Ramos (cell line): Measurements from ENCODE around the gene ZMYND8.
"Not testable (repeated sequence)": the region's sequence is repeated elsewhere in the genome, so short reads cannot be mapped to it uniquely, and the experiment has no call there.

Experiments used
- in situ Hi-C: fragments of 300-500 bp; cut with MboI; formaldehyde crosslinking; loops from one replicate; pipeline ENCODE4 v1.14.3; 2022; ENCODE audit warnings: low sequenced_read_pairs; ENCODE audit not compliant: unreplicated experiment

The ZMYND8 gene

GRCh38 chr20:47374121-47374520, 17.6 kb upstream of the ZMYND8 start:
- in situ Hi-C loops, result not testable (repeated sequence)

- in situ Hi-C loops, result no loop called here
These were observed 16.8 kb upstream of the ZMYND8 start for GRCh38 chr20:47373206-47373733.

- in situ Hi-C loops, result no loop called here
These were observed 14.6 kb upstream of the ZMYND8 start for GRCh38 chr20:47370850-47371782.

- in situ Hi-C loops, result no loop called here
These were observed 13.7 kb upstream of the ZMYND8 start for GRCh38 chr20:47370214-47370613.

GRCh38 chr20:47368301-47368700, 11.8 kb upstream of the ZMYND8 start:
- in situ Hi-C loops, result no loop called here

- in situ Hi-C loops, result not testable (repeated sequence)
These were observed 9.8 kb upstream of the ZMYND8 start for GRCh38 chr20:47366301-47366700.

- in situ Hi-C loops, result no loop called here
These were observed 8.7 kb upstream of the ZMYND8 start for GRCh38 chr20:47365023-47365764.

- in situ Hi-C loops, result no loop called here
These were observed 6.1 kb upstream of the ZMYND8 start for GRCh38 chr20:47362361-47363219.

GRCh38 chr20:47361057-47361915, 4.8 kb upstream of the ZMYND8 start:
- in situ Hi-C loops, result no loop called here

- in situ Hi-C loops, result no loop called here
These were observed 4.0 kb upstream of the ZMYND8 start for GRCh38 chr20:47360297-47361056.

GRCh38 chr20:47359530-47360296, 3.2 kb upstream of the ZMYND8 start:
- in situ Hi-C loops, result no loop called here

- in situ Hi-C loops, result no loop called here
These were observed 2.4 kb upstream of the ZMYND8 start for GRCh38 chr20:47358672-47359529.

- in situ Hi-C loops, result no loop called here
These were observed 1.7 kb upstream of the ZMYND8 start for GRCh38 chr20:47358039-47358671.

GRCh38 chr20:47357296-47358038, 968 bp upstream of the ZMYND8 start:
- in situ Hi-C loops, result no loop called here

GRCh38 chr20:47356220-47356525, 326 bp downstream of the ZMYND8 start:
- in situ Hi-C loops, result no loop called here
